Activated CD4-positive, alpha-beta T cell treated with anti-CD3 and anti-CD28 coated beads, Interleukin-10, Interleukin-2, amounts not matched to agents 100 ng/mL and 50 ng/mL, durations not matched to agents 16 hours and 8 hours (primary cell): ENCODE data around the gene C2CD5.
"Not testable (repeated sequence)": the region's sequence is repeated elsewhere in the genome, so short reads cannot be mapped to it uniquely, and the experiment has no call there.

ENCODE experiments used
- DNase-seq: peaks from one replicate; pipeline ENCODE4 v3.0.0-alpha.2; 2020

Gene C2CD5

GRCh38 chr12:22477166-22477893 lies 67.0 kb downstream of the C2CD5 start:
- no peak for DNase-seq

- no peak for DNase-seq
These were observed 68.2 kb downstream of the C2CD5 start for GRCh38 chr12:22476133-22476532.

GRCh38 chr12:22474970-22475720 lies 69.2 kb downstream of the C2CD5 start:
- no peak for DNase-seq

- DNase-seq: no peak
These were observed 71.1 kb downstream of the C2CD5 start for GRCh38 chr12:22473212-22473611.

- DNase-seq: no peak
These were observed 77.2 kb downstream of the C2CD5 start for GRCh38 chr12:22467190-22467589.

GRCh38 chr12:22463306-22463705 lies 81.0 kb downstream of the C2CD5 start:
- no peak for DNase-seq

- no peak for DNase-seq
These were observed 82.6 kb downstream of the C2CD5 start for GRCh38 chr12:22461786-22462185.

GRCh38 chr12:22459838-22460490 lies 84.4 kb downstream of the C2CD5 start:
- peak; percentile 51 for DNase-seq

GRCh38 chr12:22458298-22458937 lies 85.9 kb downstream of the C2CD5 start:
- DNase-seq: no peak

- DNase-seq: no peak
These were observed 87.3 kb downstream of the C2CD5 start for GRCh38 chr12:22457085-22457484.

GRCh38 chr12:22453511-22453910 lies 90.8 kb downstream of the C2CD5 start:
- no peak for DNase-seq

GRCh38 chr12:22447223-22447622 lies 97.1 kb downstream of the C2CD5 start:
- no peak for DNase-seq

- DNase-seq: not testable (repeated sequence)
These were observed 100.1 kb downstream of the C2CD5 start for GRCh38 chr12:22444317-22444665.

- DNase-seq: peak; percentile 79
These were observed 100.7 kb downstream of the C2CD5 start for GRCh38 chr12:22443379-22444316.

- DNase-seq: no peak
These were observed 107.1 kb downstream of the C2CD5 start for GRCh38 chr12:22437031-22437806.

- no peak for DNase-seq
These were observed 108.8 kb downstream of the C2CD5 start for GRCh38 chr12:22435583-22435982.

GRCh38 chr12:22431693-22432251 lies 112.6 kb downstream of the C2CD5 start:
- DNase-seq: no peak

GRCh38 chr12:22416801-22417200 lies 127.5 kb downstream of the C2CD5 start:
- no peak for DNase-seq

GRCh38 chr12:22415342-22416309 lies 128.7 kb downstream of the C2CD5 start:
- no peak for DNase-seq

- no peak for DNase-seq
These were observed 129.6 kb downstream of the C2CD5 start for GRCh38 chr12:22414742-22415141.
